Subcutaneous abdominal adipose tissue (tissue), 5 donors: ENCODE measurements around the gene ATP10B.

Source experiments
- H3K27ac ChIP-seq: one replicate; pipeline ENCODE4 v1.7.0; 2013; ENCODE audit warnings: low read depth, mild to moderate bottlenecking, inconsistent platforms, low read length, moderate library complexity
- H3K27me3 ChIP-seq, 5 donors: one replicate each; pipeline ENCODE4 v1.7.0; 2013; ENCODE audit warnings: low read length in 5 of 5, inconsistent platforms in 1 of 5; ENCODE audit not compliant: control insufficient read depth in 5 of 5, insufficient read depth in 4 of 5
- H3K36me3 ChIP-seq, 5 donors: one replicate each; pipeline ENCODE4 v1.7.0; 2013; ENCODE audit warnings: low read length in 5 of 5; ENCODE audit not compliant: control insufficient read depth in 5 of 5, insufficient read depth in 5 of 5
- H3K4me1 ChIP-seq, 5 donors: one replicate each; pipeline ENCODE4 v1.7.0; 2013; ENCODE audit warnings: low read length in 5 of 5, mild to moderate bottlenecking in 3 of 5, moderate library complexity in 1 of 5; ENCODE audit not compliant: control insufficient read depth in 5 of 5, insufficient read depth in 5 of 5
- H3K4me3 ChIP-seq, 5 donors: one replicate each; pipeline ENCODE4 v1.7.0; 2013; ENCODE audit warnings: low read length in 5 of 5, low read depth in 1 of 5
- H3K9ac ChIP-seq, 5 donors: one replicate each; pipeline ENCODE4 v1.7.0; 2013; ENCODE audit warnings: low read length in 5 of 5, mild to moderate bottlenecking in 4 of 5, moderate library complexity in 3 of 5
- H3K9me3 ChIP-seq, 5 donors: one replicate each; pipeline ENCODE4 v1.7.0; 2013; ENCODE audit warnings: low read length in 5 of 5; ENCODE audit not compliant: control insufficient read depth in 5 of 5
- donor health status: healthy.
- donor health status: healthy.
- donor health status: healthy.
- donor health status: healthy.
- donor health status: healthy.

Gene ATP10B

DNA sequence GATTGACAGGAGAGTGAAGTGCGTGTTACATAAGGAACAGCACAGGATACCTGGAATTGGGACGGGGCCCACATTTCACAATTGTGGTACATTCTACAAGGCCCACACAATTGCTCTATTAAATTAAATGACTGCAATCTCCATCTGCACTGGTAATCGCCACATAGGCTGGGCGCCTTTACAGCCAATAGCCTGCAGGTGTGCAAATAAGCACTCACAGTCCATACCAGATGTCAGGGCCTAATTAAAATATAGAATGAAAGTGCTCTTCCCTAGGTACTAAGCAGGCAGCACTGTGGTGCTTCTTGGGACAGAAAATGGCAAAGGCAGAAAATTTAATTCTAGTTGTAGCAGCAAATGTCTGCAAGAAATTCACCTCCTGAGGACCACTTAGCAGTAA is 82.7 kb downstream of the ATP10B start:
- Histone ChIP-seq H3K4me1 (no peaks in the 10 kb centered on the region), H3K9me3 (no peaks in the 10 kb centered on the region), H3K4me3 (no peak overlapping the region)

DNA sequence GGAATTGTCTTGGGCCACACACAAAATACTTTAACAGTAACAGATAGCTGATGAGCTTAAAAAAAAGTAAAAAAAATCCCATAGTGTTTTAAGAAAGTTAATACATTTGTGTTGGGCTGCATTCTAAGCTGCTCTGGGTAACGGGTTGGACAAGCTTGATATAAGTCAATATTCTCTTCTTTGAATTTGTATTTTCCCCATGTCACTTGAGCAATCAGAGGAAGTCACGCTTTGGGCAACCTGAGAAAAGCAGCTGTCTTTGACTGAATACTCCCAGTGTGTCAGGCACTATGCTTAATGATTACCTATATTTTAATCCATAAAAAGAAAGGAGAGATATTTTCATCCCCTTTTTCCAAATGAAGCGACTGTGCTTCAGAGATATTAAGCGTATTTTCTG is 84.9 kb downstream of the ATP10B start:
- Histone ChIP-seq H3K36me3 (no peaks in the 10 kb centered on the region), H3K27me3 (no peaks in the 10 kb centered on the region), H3K27ac (no peak overlapping the region), H3K9ac (no peak overlapping the region), H3K4me1 (no peaks in the 10 kb centered on the region), H3K9me3 (no peaks in the 10 kb centered on the region), H3K4me3 (no peak overlapping the region)

More for the DNA sequence above, 82.7 kb downstream of the ATP10B start:
- Histone ChIP-seq H3K27me3 (no peaks in the 10 kb centered on the region), H3K27ac (no peak overlapping the region), H3K9ac (no peak overlapping the region), H3K36me3 (no peaks in the 10 kb centered on the region)

DNA sequence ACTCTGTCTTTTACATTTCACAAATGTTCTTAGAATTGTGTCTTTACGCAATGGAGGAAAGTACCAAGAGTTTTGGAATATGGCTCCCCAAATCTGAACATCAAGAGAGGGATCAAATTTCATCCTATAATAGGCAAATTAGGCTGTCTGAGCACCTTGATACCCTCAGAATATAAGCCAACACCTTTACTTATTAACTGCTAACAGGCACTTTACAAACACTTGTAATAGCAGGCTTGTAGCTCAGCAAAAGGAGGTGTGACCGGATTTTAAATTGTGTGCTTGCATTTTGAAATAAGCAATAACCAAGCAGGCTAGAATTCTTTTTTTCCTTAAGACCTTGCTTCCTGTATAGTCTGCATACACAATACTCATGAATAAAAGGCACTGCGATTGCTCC is 92.0 kb downstream of the ATP10B start:
- Histone ChIP-seq H3K27ac (no peak overlapping the region), H3K9ac (no peak overlapping the region), H3K36me3 (no peaks in the 10 kb centered on the region), H3K4me1 (peaks cover 0 to 11% (median 0%) of the 10 kb centered on the region in 5 donors), H3K9me3 (no peaks in the 10 kb centered on the region), H3K27me3 (no peaks in the 10 kb centered on the region), H3K4me3 (no peak overlapping the region)

DNA sequence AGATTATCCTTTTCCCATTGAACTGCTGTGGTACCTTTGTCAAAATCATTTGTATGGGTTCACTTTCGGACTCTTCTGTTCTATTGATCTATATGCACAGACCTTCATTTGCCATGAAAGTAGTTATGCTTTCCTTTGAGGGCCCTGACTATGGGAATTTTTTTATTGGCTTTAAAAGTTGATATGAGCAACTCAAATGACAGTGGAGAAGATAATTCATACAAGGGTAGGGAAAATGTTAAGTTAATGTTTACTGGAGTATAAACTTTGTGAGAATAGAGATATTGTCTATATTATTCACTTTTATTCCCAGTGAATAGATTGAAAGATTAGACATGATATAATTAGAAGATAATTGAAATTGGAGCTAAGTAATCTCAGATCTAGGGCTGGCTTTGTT is 94.8 kb downstream of the ATP10B start:
- Histone ChIP-seq H3K9me3 (no peaks in the 10 kb centered on the region), H3K4me1 (peaks cover 0 to 11% (median 0%) of the 10 kb centered on the region in 5 donors), H3K27ac (no peak overlapping the region), H3K9ac (no peak overlapping the region), H3K36me3 (no peaks in the 10 kb centered on the region), H3K4me3 (no peak overlapping the region), H3K27me3 (no peaks in the 10 kb centered on the region)

DNA sequence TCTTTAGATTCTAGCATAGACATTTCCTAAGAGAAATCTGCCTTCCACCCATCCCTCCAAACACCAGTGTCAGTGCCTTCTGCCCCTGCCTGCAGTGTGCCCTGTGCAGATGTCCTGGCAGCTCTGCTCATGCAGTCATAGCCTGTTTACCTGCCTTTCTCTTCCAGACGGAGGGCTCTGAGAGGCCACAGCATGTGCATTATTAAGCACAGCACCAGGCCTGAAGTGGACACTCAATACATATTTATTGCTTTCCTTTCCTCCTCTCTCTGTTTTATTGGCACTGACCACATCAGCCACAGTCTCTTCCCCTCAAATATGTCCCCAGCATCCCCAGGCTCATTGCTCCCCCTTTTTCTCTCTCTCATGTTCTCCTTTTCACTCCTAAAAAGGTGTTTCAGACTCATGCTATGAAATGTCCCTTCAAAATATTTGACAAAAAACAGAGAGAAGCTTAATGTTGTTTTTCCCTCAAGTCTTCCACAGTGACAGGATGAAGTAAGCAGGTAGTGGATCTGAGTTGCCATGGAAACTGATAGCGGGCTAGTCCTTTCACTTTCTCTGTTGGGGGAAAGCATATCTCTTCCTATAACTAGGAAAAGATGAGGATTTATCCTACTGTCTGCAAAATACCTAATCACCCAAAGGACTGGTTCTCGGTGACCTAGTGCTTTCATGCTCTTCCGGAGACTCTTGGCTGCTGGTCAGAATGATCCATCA is 100.9 kb downstream of the ATP10B start:
- no peak overlapping the region for H3K9ac ChIP-seq
- no peaks in the 10 kb centered on the region for H3K9me3 ChIP-seq
- no peak overlapping the region for H3K27ac ChIP-seq
- H3K4me3 ChIP-seq: no peak overlapping the region
- no peaks in the 10 kb centered on the region for H3K27me3 ChIP-seq
- no peaks in the 10 kb centered on the region for H3K4me1 ChIP-seq
- no peaks in the 10 kb centered on the region for H3K36me3 ChIP-seq

GRCh38 chr5:160749682-160750081 is 102.3 kb downstream of the ATP10B start:
- Histone ChIP-seq H3K27ac (no peak overlapping the region), H3K9me3 (no peaks in the 10 kb centered on the region), H3K4me1 (no peaks in the 10 kb centered on the region), H3K4me3 (no peak overlapping the region), H3K36me3 (no peaks in the 10 kb centered on the region), H3K27me3 (no peaks in the 10 kb centered on the region), H3K9ac (no peak overlapping the region)

- no peak overlapping the region for H3K27ac ChIP-seq
- no peaks in the 10 kb centered on the region for H3K27me3 ChIP-seq
- H3K4me1 ChIP-seq: peaks cover 0 to 2% (median 0%) of the 10 kb centered on the region in 5 donors
- no peaks in the 10 kb centered on the region for H3K36me3 ChIP-seq
- H3K9ac ChIP-seq: no peak overlapping the region
- no peaks in the 10 kb centered on the region for H3K9me3 ChIP-seq
- no peak overlapping the region for H3K4me3 ChIP-seq
Measured at GRCh38 chr5:160749026-160749425, 103.0 kb downstream of the ATP10B start.

DNA sequence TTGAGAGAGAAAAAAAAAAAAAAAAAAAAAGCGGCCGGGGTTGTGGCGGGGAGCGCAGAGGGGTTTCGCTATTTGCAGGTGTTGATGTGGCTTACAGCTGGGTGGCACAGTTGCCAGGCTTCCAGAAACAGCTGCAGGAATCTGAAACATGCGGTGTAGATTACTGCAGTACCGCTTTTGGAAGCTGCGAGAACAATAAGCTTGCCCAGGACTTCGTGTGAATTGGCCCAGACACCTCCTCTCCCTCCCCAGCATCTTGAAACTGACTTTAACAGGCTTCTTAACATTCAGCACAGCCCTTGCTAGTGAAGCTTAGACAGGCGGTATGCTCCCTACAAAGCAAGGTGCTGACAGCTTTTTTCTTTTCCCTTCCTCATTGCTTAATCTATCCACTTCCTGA is 104.0 kb downstream of the ATP10B start:
- Histone ChIP-seq H3K4me3 (no peak overlapping the region), H3K27me3 (no peaks in the 10 kb centered on the region), H3K27ac (no peak overlapping the region), H3K9ac (no peak overlapping the region), H3K36me3 (no peaks in the 10 kb centered on the region), H3K9me3 (no peaks in the 10 kb centered on the region), H3K4me1 (peaks cover 0 to 12% (median 0%) of the 10 kb centered on the region in 5 donors)

DNA sequence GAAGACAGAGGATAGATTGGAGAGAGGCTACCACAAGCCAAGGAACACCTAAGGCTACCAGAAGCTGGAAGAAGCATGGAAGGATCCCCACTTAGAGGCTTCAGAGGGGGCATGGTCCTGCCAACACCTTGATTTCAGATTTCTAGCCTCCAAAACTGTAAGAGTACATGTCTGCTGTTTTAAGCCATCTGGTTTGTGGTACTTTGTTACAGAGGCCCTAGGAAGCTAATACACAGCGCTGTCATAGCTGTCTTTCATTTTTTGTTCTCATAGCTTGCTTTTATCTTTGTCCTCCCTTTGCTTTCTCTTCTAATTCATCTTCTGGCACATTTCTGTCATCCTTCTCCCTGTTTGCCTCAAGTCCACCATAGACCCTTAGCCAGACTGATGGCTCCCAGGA is 104.5 kb downstream of the ATP10B start:
- Histone ChIP-seq H3K27ac (no peak overlapping the region), H3K4me1 (peaks cover 0 to 16% (median 0%) of the 10 kb centered on the region in 5 donors), H3K4me3 (no peak overlapping the region), H3K36me3 (no peaks in the 10 kb centered on the region), H3K9me3 (no peaks in the 10 kb centered on the region), H3K27me3 (no peaks in the 10 kb centered on the region), H3K9ac (no peak overlapping the region)

- Histone ChIP-seq H3K27me3 (no peaks in the 10 kb centered on the region), H3K9ac (no peak overlapping the region), H3K27ac (no peak overlapping the region), H3K9me3 (no peaks in the 10 kb centered on the region), H3K4me1 (peaks cover 0 to 16% (median 0%) of the 10 kb centered on the region in 5 donors), H3K36me3 (no peaks in the 10 kb centered on the region), H3K4me3 (no peak overlapping the region)
Measured at GRCh38 chr5:160744268-160745101, 107.5 kb downstream of the ATP10B start.
